Measurements from ENCODE around the gene CSTA. TPM values are rescaled to one million over a fixed set of nuclear protein-coding genes. Genes with fewer than 3 reads are reported as not detected.

Gene CSTA
- total RNA-seq, 3 donors from 2014 or later, result 9.1 to 40.3 (median 15.7) TPM

DNA sequence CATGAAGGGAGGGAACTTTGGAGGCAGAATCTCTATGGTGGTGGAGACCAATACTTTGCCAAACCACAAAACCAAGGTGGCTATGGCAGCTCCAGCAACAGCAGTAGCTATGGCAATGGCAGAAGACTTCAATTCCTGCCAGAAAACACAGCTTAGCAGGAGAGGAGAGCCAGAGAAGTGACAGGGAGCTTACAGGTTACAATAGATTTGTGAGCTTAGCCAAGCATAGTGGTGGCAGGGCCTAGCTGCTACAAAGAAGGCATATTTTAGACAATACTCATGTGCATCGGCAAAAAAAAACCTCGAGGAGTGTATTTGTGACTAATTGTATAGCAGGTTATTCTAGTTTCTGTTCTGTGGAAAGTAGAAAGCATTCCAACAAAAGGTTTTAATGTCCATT, 6.4 kb upstream of the CSTA start:
- DNase-seq (ENCODE audit: low spot score in 2 of 2), result peak in 1 of 2 donors; percentile 60
- H3K4me1 ChIP-seq, result no peaks in the 10 kb centered on the region
- H3K27me3 ChIP-seq, result no peaks in the 10 kb centered on the region
- intact Hi-C loops (cut with DNase I; ENCODE audit: low total_unique reads), result no loop called here
- no peaks in the 10 kb centered on the region for H3K36me3 ChIP-seq
- H3K4me3 ChIP-seq, result no peak overlapping the region
- no peaks in the 10 kb centered on the region for H3K9me3 ChIP-seq
- peak overlapping the region; percentile 20 to 52 for H3K27ac ChIP-seq
- TF ChIP-seq, protein P1, sequence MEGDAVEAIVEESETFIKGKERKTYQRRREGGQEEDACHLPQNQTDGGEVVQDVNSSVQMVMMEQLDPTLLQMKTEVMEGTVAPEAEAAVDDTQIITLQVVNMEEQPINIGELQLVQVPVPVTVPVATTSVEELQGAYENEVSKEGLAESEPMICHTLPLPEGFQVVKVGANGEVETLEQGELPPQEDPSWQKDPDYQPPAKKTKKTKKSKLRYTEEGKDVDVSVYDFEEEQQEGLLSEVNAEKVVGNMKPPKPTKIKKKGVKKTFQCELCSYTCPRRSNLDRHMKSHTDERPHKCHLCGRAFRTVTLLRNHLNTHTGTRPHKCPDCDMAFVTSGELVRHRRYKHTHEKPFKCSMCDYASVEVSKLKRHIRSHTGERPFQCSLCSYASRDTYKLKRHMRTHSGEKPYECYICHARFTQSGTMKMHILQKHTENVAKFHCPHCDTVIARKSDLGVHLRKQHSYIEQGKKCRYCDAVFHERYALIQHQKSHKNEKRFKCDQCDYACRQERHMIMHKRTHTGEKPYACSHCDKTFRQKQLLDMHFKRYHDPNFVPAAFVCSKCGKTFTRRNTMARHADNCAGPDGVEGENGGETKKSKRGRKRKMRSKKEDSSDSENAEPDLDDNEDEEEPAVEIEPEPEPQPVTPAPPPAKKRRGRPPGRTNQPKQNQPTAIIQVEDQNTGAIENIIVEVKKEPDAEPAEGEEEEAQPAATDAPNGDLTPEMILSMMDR (IDR thresholded peaks at IDR 0.05), result no peak
- no peak for TF ChIP-seq POLR2A (IDR thresholded peaks at IDR 0.05)
- TF ChIP-seq POLR2AphosphoS5 (IDR thresholded peaks at IDR 0.05), result no peak

DNA sequence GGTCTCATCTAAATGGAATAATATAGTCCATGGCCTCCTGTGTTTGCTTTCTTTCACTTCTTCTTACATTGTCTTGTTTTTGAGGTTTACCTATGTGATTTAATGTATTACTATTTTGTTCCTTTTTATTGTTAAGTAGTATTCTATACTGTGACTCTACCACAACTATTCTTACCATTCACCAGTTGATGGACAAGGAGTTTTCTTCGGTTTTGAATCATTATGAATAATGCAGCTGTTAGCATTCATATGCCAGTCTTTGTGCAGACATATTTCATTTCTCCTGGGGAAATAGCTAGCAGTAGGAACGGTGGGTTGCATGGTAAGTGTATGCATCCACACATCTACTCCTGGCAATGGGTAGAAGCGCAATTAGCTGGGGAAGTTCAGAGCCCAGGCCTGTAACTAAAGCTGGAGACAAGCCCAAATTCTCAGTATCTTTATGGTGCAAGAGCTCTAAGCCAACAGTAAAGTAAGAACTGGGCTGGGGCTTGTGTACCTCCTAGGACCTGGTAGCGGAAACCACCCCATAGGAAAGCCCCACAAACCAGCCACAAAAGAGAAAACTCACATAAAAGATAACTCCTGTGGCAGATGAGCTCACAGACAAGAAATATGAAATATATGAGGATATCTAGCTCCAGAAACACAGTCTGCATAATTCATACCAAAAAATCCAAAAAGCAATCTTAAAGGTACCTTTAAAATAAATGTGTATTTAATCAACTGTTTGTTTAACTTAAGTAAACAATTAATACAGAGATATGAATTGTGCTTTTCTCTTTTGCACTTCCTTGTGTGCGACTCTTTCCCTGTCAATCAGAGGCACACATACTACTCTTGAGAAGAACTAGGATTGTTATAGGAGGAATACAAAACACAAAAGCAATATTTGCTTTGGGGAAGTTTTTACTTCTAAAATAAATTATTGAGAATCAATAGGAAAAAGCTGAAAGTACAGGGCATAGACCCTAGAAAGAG, 2.7 kb upstream of the CSTA start:
- no peaks in the 10 kb centered on the region for H3K4me1 ChIP-seq
- no peaks in the 10 kb centered on the region for H3K27me3 ChIP-seq
- H3K27ac ChIP-seq, result no peak overlapping the region
- DNase-seq (ENCODE audit: low spot score in 2 of 2), result no peak
- intact Hi-C loops (cut with DNase I; ENCODE audit: low total_unique reads), result no loop called here
- H3K4me3 ChIP-seq, result no peak overlapping the region
- no peaks in the 10 kb centered on the region for H3K9me3 ChIP-seq
- H3K36me3 ChIP-seq, result no peaks in the 10 kb centered on the region
- no peak for TF ChIP-seq POLR2AphosphoS5 (IDR thresholded peaks at IDR 0.05)
- TF ChIP-seq, protein P1 (IDR thresholded peaks at IDR 0.05), result no peak
- TF ChIP-seq POLR2A (IDR thresholded peaks at IDR 0.05), result no peak

DNA sequence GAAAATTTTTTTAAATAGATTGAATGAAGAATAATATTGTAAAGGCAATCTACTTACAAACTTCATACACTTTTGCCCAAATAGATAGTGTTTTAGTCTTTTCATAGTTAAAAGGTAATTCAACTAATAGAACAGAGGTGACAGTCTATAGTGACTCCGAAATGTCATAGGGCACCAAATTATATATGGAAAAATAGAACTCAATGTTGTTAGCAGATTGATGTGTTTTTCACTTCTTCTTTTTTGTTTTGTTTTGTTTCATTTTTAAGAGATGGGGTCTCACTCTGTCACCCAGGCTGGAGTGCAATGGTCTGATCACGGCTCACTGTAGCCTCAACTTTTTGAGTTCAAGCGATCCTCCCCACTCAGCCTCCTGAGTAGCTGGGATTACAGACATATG, 721 bp downstream of the CSTA start:
- H3K4me3 ChIP-seq, result no peak overlapping the region
- TF ChIP-seq, protein P1 (IDR thresholded peaks at IDR 0.05), result no peak

DNA sequence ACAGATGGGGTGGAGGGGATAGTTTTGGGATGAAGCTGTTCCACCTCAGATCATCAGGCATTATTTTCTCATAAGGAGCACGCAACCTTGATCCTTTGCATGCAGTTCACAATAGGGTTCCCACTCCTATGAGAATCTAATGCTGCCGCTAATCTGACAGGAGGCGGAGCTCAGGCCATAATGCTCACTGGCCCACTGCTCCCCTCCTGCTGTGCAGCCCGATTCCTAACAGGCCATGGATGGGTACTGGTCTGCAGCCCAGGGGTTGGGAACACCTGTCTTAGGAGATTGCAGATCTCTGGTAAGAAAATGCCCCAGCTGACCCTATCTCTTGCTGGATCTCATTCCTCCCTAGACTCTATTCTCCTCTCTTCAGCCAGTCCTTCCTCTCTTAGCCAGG, 6.8 kb downstream of the CSTA start:
- Histone ChIP-seq H3K27me3 (no peaks in the 10 kb centered on the region), H3K27ac (no peak overlapping the region), H3K4me1 (no peaks in the 10 kb centered on the region), H3K4me3 (no peak overlapping the region), H3K36me3 (no peaks in the 10 kb centered on the region), H3K9me3 (no peaks in the 10 kb centered on the region)
- intact Hi-C loops (cut with DNase I; ENCODE audit: low total_unique reads), result no loop called here
- no peak for TF ChIP-seq POLR2AphosphoS5 (IDR thresholded peaks at IDR 0.05)
- TF ChIP-seq, protein P1 (IDR thresholded peaks at IDR 0.05), result no peak
- no peak for DNase-seq (ENCODE audit: low spot score in 2 of 2)

More for the DNA sequence above, 721 bp downstream of the CSTA start:
- H3K9me3 ChIP-seq, result no peaks in the 10 kb centered on the region
- H3K4me1 ChIP-seq, result no peaks in the 10 kb centered on the region
- no peaks in the 10 kb centered on the region for H3K27me3 ChIP-seq
- intact Hi-C loops (cut with DNase I; ENCODE audit: low total_unique reads), result no loop called here
- no peak for DNase-seq (ENCODE audit: low spot score in 2 of 2)
- no peak overlapping the region for H3K27ac ChIP-seq
- no peaks in the 10 kb centered on the region for H3K36me3 ChIP-seq

DNA sequence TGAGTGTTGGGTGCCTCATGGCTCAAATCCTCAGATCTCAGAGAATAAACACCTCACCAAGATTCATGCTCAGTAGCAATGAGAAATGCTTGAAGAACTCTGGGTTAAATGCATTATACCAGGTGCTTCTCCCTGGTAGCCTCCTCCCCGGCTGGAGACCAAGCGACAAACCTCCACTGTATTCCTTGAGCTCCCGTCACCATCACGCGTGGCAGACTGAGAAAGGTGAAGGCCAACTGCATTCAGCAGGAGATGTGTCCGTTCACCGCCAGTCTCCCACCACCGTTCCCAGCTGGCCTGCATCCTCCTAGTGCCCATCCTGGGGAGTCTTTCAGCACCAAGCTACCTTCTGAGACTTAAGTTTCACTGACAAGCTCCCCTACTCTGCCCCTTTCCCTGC, 7.5 kb downstream of the CSTA start:
- DNase-seq (ENCODE audit: low spot score in 2 of 2), result no peak
- H3K4me1 ChIP-seq, result no peaks in the 10 kb centered on the region
- H3K36me3 ChIP-seq, result no peaks in the 10 kb centered on the region
- intact Hi-C loops (cut with DNase I; ENCODE audit: low total_unique reads), result no loop called here
- TF ChIP-seq POLR2A (IDR thresholded peaks at IDR 0.05) (no peak), POLR2AphosphoS5 (IDR thresholded peaks at IDR 0.05) (no peak)
- TF ChIP-seq, protein P1 (IDR thresholded peaks at IDR 0.05), result no peak
- no peak overlapping the region for H3K4me3 ChIP-seq
- no peak overlapping the region for H3K27ac ChIP-seq
- H3K27me3 ChIP-seq, result no peaks in the 10 kb centered on the region
- H3K9me3 ChIP-seq, result no peaks in the 10 kb centered on the region
